NCI-H1417 treated with DMSO at 0.1 percent for 48 hours (cell line): ENCODE measurements around the gene SLC10A1.

Experiments
- DNase-seq: peaks from one replicate; lab custom pipeline; 2025; lab: John Stamatoyannopoulos, UW

The SLC10A1 gene

GRCh38 chr14:69808919-69809808, 12.1 kb upstream of the SLC10A1 start:
- DNase-seq, result no peak

- no peak for DNase-seq
Measured at GRCh38 chr14:69807192-69807591, 10.2 kb upstream of the SLC10A1 start.

- no peak for DNase-seq
Measured at GRCh38 chr14:69804902-69805301, 7.9 kb upstream of the SLC10A1 start.

- DNase-seq, result no peak
Measured at GRCh38 chr14:69803753-69804152, 6.7 kb upstream of the SLC10A1 start.

GRCh38 chr14:69798339-69798735, 1.3 kb upstream of the SLC10A1 start:
- no peak for DNase-seq

GRCh38 chr14:69797573-69798338, 715 bp upstream of the SLC10A1 start:
- DNase-seq, result no peak

GRCh38 chr14:69795691-69796090, 1.4 kb downstream of the SLC10A1 start:
- DNase-seq, result no peak

GRCh38 chr14:69794791-69795190, 2.2 kb downstream of the SLC10A1 start:
- no peak for DNase-seq

- DNase-seq, result no peak
Measured at GRCh38 chr14:69792887-69793421, 4.1 kb downstream of the SLC10A1 start.

- DNase-seq, result no peak
Measured at GRCh38 chr14:69789118-69789640, 7.9 kb downstream of the SLC10A1 start.

GRCh38 chr14:69786603-69787002, 10.4 kb downstream of the SLC10A1 start:
- no peak for DNase-seq

GRCh38 chr14:69784942-69785341, 12.1 kb downstream of the SLC10A1 start:
- no peak for DNase-seq

GRCh38 chr14:69780952-69781351, 16.1 kb downstream of the SLC10A1 start:
- no peak for DNase-seq

GRCh38 chr14:69780092-69780491, 16.9 kb downstream of the SLC10A1 start:
- DNase-seq, result no peak

- no peak for DNase-seq
Measured at GRCh38 chr14:69779088-69779487, 18.0 kb downstream of the SLC10A1 start.

- DNase-seq, result no peak
Measured at GRCh38 chr14:69776875-69777453, 20.1 kb downstream of the SLC10A1 start.

GRCh38 chr14:69775012-69775411, 22.0 kb downstream of the SLC10A1 start:
- no peak for DNase-seq

GRCh38 chr14:69773571-69774276, 23.3 kb downstream of the SLC10A1 start:
- DNase-seq, result no peak

GRCh38 chr14:69772082-69773017, 24.7 kb downstream of the SLC10A1 start:
- DNase-seq, result no peak

GRCh38 chr14:69771136-69771535, 25.9 kb downstream of the SLC10A1 start:
- DNase-seq, result no peak
